DMS79 (cell line): ENCODE results near the gene BCL2L2.

Experiments
- DNase-seq: peaks from one replicate; lab custom pipeline; 2025; lab: John Stamatoyannopoulos, UW

The BCL2L2 gene

GRCh38 chr14:23299986-23300686, 6.5 kb upstream of the BCL2L2 start:
- no peak for DNase-seq

- peak; percentile 38 for DNase-seq
Observed at GRCh38 chr14:23300687-23301223, 5.9 kb upstream of the BCL2L2 start.

DNA sequence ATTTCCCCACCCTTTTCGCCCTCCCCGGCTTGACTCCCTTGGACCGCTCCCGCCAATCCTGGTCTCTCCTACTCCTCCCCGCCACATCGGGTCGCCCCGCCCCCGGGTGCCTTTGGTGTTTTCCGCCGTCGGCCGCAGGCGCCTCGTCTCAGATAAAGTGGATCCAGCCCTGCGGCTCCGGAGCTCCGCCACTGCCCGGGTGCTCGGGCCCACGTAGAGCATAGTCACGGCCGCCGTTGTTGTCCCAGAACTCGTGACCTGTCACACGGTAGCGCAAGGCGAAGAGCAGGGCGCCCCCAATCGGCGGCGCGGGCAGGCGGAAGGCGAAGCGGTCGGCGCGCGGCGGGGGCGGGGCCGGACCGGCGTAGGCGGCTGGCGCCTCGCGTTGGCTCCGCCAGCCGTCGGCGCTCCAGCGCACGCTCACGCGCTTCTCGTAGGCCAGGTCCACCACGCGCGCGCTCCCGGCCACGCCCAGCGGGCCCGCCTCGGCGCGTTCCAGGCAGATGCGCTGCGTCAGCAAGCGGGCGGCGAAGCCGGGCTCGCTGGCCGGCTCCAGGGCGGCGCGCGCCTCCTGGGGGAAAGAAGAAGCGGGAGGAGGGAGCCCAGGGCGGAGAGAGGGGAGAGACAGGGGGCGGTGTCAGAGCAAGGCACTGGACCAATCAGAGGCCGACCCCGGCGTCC, 5.2 kb upstream of the BCL2L2 start:
- DNase-seq: peak; percentile 98

- DNase-seq: no peak
Observed at GRCh38 chr14:23301969-23302289, 4.7 kb upstream of the BCL2L2 start.

DNA sequence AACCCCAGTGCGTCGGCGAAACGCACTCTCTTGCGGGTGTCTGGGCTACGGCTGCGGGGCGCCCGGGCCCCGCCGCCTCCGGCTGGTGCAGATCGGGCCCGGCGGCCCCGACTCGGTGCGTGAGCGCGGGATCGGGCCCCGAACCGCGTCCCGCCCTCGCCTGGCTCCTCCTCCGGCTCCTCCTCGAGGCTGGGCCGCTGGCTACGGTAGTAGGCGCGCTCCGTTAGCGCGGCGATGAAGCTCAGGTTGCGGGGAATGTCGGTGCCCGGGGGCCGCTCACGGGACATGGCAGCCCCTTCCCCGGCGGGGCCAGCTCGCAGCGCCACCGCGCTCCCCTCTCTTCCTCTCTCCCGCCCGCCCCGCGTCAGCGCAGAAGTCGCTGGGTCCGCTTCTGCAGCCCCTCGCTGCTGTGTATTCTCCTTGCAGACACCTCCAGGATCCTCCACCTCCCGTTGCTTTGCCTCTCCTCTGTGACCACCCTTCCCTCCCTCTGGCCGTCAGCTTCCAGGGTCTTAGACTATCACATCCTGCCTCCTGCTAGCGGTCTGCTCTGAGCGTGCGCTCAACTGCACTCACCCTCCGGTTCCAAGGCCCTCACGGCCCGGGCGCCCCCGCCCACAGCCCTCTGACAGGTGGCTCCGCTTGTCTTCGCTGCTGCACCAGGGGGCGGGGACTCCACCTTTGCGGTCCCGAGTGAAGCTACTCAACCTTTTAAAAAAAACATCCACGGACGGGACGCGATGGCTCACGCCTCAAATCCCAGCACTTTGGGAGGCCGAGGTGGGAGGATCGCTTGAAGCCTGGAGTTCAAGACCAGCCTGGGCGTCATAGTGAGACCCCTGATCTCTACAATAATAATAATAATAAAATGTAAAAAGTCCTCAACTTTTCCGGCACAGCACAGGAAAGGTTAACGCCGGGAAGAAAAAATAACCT, 4.1 kb upstream of the BCL2L2 start, which contains the start of gene PPP1R3E:
Gene PPP1R3E, minus strand, starts transcription at position 570 of the 936 bp plus-strand sequence. Its CDS starts 283 bp downstream, at position 287.
- peak; percentile 65 for DNase-seq

DNA sequence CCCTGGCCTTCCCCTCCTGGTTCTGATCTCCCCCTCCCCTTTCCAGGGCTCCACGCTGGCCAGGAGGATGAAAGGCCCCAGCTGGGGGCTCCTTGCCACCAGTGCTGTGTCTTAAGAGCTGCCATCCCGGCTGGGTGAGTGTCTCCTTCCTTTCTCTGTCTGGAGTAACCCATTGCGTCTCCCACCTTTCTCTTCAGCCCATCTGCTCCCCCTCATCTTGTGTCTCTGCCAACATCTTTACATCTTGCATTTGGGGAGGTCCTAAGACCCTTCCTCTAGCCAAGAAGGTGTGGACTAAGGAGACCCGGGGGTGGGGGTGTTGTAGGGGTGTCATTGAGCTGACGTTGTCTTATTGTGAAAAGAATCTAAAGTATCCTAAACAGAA, 505 bp downstream of the BCL2L2 start:
- DNase-seq: no peak

GRCh38 chr14:23307687-23308644, 1.3 kb downstream of the BCL2L2 start:
- DNase-seq: no peak

DNA sequence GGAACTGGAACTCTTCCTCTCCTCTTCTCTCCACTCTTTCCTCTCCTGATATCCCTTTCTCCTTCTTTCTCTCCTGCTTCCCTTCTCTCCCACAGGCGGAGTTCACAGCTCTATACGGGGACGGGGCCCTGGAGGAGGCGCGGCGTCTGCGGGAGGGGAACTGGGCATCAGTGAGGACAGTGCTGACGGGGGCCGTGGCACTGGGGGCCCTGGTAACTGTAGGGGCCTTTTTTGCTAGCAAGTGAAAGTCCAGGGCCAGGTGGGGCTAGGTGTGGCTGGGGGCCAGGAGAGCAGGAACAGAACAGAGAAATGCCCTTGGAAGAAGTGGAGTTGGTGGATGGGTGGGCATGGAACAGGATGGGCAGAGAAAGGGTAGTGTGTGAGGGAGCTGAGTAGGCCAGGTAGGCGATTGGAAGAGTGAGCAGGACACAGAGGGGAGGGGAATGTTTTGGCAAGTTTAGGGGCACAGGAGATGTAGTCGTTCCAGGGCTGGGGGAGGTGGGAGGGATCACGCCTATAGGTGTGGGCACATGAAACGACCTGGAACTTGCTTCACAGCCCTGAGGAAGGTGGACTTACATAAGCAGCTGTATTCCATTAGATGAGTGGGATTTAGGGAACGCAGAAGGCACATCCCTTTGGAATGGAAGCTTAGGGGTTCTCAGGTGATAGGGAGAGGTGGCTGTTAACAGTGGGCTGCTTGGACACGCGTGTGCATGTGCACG, 2.2 kb downstream of the BCL2L2 start:
- no peak for DNase-seq

DNA sequence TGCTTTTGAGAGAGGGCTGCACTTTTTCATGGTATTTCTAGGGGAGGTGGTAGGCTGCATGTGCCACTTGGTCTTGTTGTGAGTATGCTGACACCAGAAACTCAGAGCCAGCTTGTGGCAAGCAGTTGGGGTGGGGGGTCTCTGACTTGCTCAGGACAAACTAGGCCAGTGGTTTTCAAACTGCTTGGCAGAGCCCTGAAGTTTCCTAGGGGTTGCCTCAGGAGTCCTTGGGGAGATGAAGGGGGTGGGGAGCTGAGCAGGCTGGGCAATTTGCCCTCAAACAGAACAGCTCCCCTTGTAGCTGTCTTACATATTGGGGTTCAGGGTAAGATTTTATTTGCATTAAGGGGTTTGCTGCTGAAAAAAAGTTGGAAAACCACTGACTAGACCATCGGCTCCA, 3.9 kb downstream of the BCL2L2 start:
- DNase-seq: no peak

GRCh38 chr14:23316300-23316699, 9.7 kb downstream of the BCL2L2 start:
- DNase-seq: no peak

DNA sequence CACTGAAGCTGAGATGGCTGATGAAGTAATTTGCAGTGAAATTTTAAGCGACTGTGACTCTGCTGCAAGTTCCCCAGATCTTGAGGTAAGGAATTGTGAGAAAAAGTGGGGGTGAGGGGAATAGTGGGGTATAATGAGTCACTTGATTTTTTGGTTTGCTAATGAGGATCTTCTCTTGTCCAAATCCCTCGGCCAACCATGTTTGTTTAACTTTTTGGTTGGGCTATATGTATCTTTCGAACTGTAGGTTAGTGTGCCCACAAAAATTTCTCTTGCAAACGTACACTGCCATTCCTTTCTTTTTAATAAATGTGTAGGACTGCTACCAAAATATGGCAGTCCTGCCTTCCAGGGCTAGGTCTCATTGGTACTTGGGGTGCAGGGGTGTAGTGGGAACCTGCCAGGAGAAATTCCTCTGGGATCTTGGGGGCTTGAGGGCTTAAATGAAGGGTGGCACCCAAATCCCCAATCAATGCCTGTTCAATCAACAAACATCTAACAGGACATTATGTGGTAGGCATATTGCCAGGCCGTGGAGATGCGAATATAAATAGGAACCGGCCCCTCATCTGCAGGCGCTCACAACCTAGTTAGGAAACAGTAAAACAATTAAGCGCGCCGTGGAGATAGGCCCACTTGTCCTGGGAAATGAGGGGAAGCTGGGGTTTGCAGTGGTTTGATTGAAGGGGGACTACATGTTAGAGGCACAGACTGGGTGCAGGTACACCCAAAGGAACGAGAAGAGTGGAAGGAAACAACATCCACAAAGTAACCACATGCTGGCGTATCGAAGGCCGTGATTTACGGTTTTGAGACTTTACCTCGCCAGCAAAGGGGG, 13.3 kb downstream of the BCL2L2 start:
- DNase-seq: no peak

- peak; percentile 100 for DNase-seq
Observed at GRCh38 chr14:23320584-23321571, 14.2 kb downstream of the BCL2L2 start, which contains the start of gene PABPN1. PABPN1 (plus strand) TSS chr14:23321457; CDS start chr14:23321470, 13 bp downstream.

- peak; percentile 14 for DNase-seq
Observed at GRCh38 chr14:23321572-23322547, 15.2 kb downstream of the BCL2L2 start.

- no peak for DNase-seq
Observed at GRCh38 chr14:23322568-23323517, 16.2 kb downstream of the BCL2L2 start.

GRCh38 chr14:23323838-23324454, 17.3 kb downstream of the BCL2L2 start:
- DNase-seq: no peak
